Measurements from ENCODE around the gene NXPE4. TPM values are rescaled to one million over a fixed set of nuclear protein-coding genes. Genes with fewer than 3 reads are reported as not detected.
"Not testable (repeated sequence)": the region's sequence is repeated elsewhere in the genome, so short reads cannot be mapped to it uniquely, and the experiment has no call there.

The NXPE4 gene
- total RNA-seq, 2 donors from 2014 or later = not detected

GRCh38 chr11:114616516-114616915 lies 20.9 kb upstream of the NXPE4 start:
- DNase-seq (no peak), ATAC-seq (no peak)
- no peaks in the 10 kb centered on the region for H3K36me3 Mint-ChIP-seq (ENCODE audit: low read depth)
- no peaks in the 10 kb centered on the region for H3K27me3 Mint-ChIP-seq
- no peaks in the 10 kb centered on the region for H3K4me1 Mint-ChIP-seq
- H3K27ac Mint-ChIP-seq = no peak overlapping the region
- peaks cover 4% of the 10 kb centered on the region for H3K9me3 ChIP-seq (ENCODE audit: control insufficient read depth, low read length, poor library complexity, severe bottlenecking)
- H3K4me3 Mint-ChIP-seq = no peak overlapping the region

- H3K9me3 ChIP-seq (ENCODE audit: control insufficient read depth, low read length, poor library complexity, severe bottlenecking) = peaks cover 4% of the 10 kb centered on the region
- no peaks in the 10 kb centered on the region for H3K27me3 Mint-ChIP-seq
- H3K27ac Mint-ChIP-seq = no peak overlapping the region
- no peak overlapping the region for H3K4me3 Mint-ChIP-seq
- no peaks in the 10 kb centered on the region for H3K4me1 Mint-ChIP-seq
- H3K36me3 Mint-ChIP-seq (ENCODE audit: low read depth) = no peaks in the 10 kb centered on the region
- ATAC-seq = no peak
- no peak for DNase-seq
These were observed 20.1 kb upstream of the NXPE4 start for GRCh38 chr11:114615448-114616361.

- no peak overlapping the region for H3K27ac Mint-ChIP-seq
- H3K27me3 Mint-ChIP-seq = no peaks in the 10 kb centered on the region
- H3K36me3 Mint-ChIP-seq (ENCODE audit: low read depth) = no peaks in the 10 kb centered on the region
- peaks cover 3% of the 10 kb centered on the region for H3K9me3 ChIP-seq (ENCODE audit: control insufficient read depth, low read length, poor library complexity, severe bottlenecking)
- no peak for ATAC-seq
- no peak for DNase-seq
- H3K4me1 Mint-ChIP-seq = no peaks in the 10 kb centered on the region
- H3K4me3 Mint-ChIP-seq = no peak overlapping the region
These were observed 18.6 kb upstream of the NXPE4 start for GRCh38 chr11:114614127-114614720.

GRCh38 chr11:114613094-114613493 lies 17.5 kb upstream of the NXPE4 start:
- H3K4me1 Mint-ChIP-seq; H3K27ac Mint-ChIP-seq; ATAC-seq; H3K36me3 Mint-ChIP-seq (ENCODE audit: low read depth); DNase-seq; H3K27me3 Mint-ChIP-seq; H3K4me3 Mint-ChIP-seq; H3K9me3 ChIP-seq (ENCODE audit: control insufficient read depth, low read length, poor library complexity, severe bottlenecking): not testable (repeated sequence)

GRCh38 chr11:114612686-114613085 lies 17.1 kb upstream of the NXPE4 start:
- no peaks in the 10 kb centered on the region for H3K27me3 Mint-ChIP-seq
- DNase-seq = no peak
- H3K4me1 Mint-ChIP-seq = no peaks in the 10 kb centered on the region
- no peaks in the 10 kb centered on the region for H3K36me3 Mint-ChIP-seq (ENCODE audit: low read depth)
- no peak overlapping the region for H3K4me3 Mint-ChIP-seq
- no peak overlapping the region for H3K27ac Mint-ChIP-seq
- ATAC-seq = no peak
- peaks cover 3% of the 10 kb centered on the region for H3K9me3 ChIP-seq (ENCODE audit: control insufficient read depth, low read length, poor library complexity, severe bottlenecking)

GRCh38 chr11:114612199-114612598 lies 16.6 kb upstream of the NXPE4 start:
- not testable (repeated sequence) for H3K9me3 ChIP-seq (ENCODE audit: control insufficient read depth, low read length, poor library complexity, severe bottlenecking); H3K27me3 Mint-ChIP-seq; DNase-seq; ATAC-seq; H3K36me3 Mint-ChIP-seq (ENCODE audit: low read depth); H3K4me3 Mint-ChIP-seq; H3K4me1 Mint-ChIP-seq; H3K27ac Mint-ChIP-seq

- peaks cover 3% of the 10 kb centered on the region for H3K9me3 ChIP-seq (ENCODE audit: control insufficient read depth, low read length, poor library complexity, severe bottlenecking)
- H3K27me3 Mint-ChIP-seq = no peaks in the 10 kb centered on the region
- no peak for DNase-seq
- ATAC-seq = no peak
- H3K27ac Mint-ChIP-seq = no peak overlapping the region
- no peaks in the 10 kb centered on the region for H3K36me3 Mint-ChIP-seq (ENCODE audit: low read depth)
- no peak overlapping the region for H3K4me3 Mint-ChIP-seq
- H3K4me1 Mint-ChIP-seq = no peaks in the 10 kb centered on the region
These were observed 15.7 kb upstream of the NXPE4 start for GRCh38 chr11:114610984-114611944.

- H3K27ac Mint-ChIP-seq = no peak overlapping the region
- no peaks in the 10 kb centered on the region for H3K27me3 Mint-ChIP-seq
- no peaks in the 10 kb centered on the region for H3K4me1 Mint-ChIP-seq
- no peak overlapping the region for H3K4me3 Mint-ChIP-seq
- DNase-seq (no peak), ATAC-seq (no peak)
- H3K9me3 ChIP-seq (ENCODE audit: control insufficient read depth, low read length, poor library complexity, severe bottlenecking) = peaks cover 3% of the 10 kb centered on the region
- H3K36me3 Mint-ChIP-seq (ENCODE audit: low read depth) = no peaks in the 10 kb centered on the region
These were observed 15.0 kb upstream of the NXPE4 start for GRCh38 chr11:114610550-114610949.

GRCh38 chr11:114609429-114609828 lies 13.8 kb upstream of the NXPE4 start:
- H3K27me3 Mint-ChIP-seq = no peaks in the 10 kb centered on the region
- H3K4me3 Mint-ChIP-seq = no peak overlapping the region
- DNase-seq (no peak), ATAC-seq (no peak)
- peaks cover 3% of the 10 kb centered on the region for H3K9me3 ChIP-seq (ENCODE audit: control insufficient read depth, low read length, poor library complexity, severe bottlenecking)
- no peak overlapping the region for H3K27ac Mint-ChIP-seq
- H3K36me3 Mint-ChIP-seq (ENCODE audit: low read depth) = no peaks in the 10 kb centered on the region
- H3K4me1 Mint-ChIP-seq = no peaks in the 10 kb centered on the region

GRCh38 chr11:114608605-114609004 lies 13.0 kb upstream of the NXPE4 start:
- not testable (repeated sequence) for DNase-seq; H3K9me3 ChIP-seq (ENCODE audit: control insufficient read depth, low read length, poor library complexity, severe bottlenecking); H3K36me3 Mint-ChIP-seq (ENCODE audit: low read depth); H3K27me3 Mint-ChIP-seq; ATAC-seq; H3K4me1 Mint-ChIP-seq; H3K27ac Mint-ChIP-seq; H3K4me3 Mint-ChIP-seq

GRCh38 chr11:114607753-114608459 lies 12.3 kb upstream of the NXPE4 start:
- no peak overlapping the region for H3K4me3 Mint-ChIP-seq
- no peaks in the 10 kb centered on the region for H3K27me3 Mint-ChIP-seq
- DNase-seq (no peak), ATAC-seq (no peak)
- H3K4me1 Mint-ChIP-seq = no peaks in the 10 kb centered on the region
- no peaks in the 10 kb centered on the region for H3K36me3 Mint-ChIP-seq (ENCODE audit: low read depth)
- no peak overlapping the region for H3K27ac Mint-ChIP-seq
- peaks cover 3% of the 10 kb centered on the region for H3K9me3 ChIP-seq (ENCODE audit: control insufficient read depth, low read length, poor library complexity, severe bottlenecking)

GRCh38 chr11:114606802-114607075 lies 11.2 kb upstream of the NXPE4 start:
- not testable (repeated sequence) for ATAC-seq; H3K27me3 Mint-ChIP-seq; DNase-seq; H3K4me3 Mint-ChIP-seq; H3K4me1 Mint-ChIP-seq; H3K9me3 ChIP-seq (ENCODE audit: control insufficient read depth, low read length, poor library complexity, severe bottlenecking); H3K36me3 Mint-ChIP-seq (ENCODE audit: low read depth); H3K27ac Mint-ChIP-seq

Data from T-helper 17 cell (primary cell).